Measurements from ENCODE around the gene NXPE2.

Gene NXPE2

GRCh38 chr11:114683007-114683406, 4.7 kb downstream of the NXPE2 start:
- H3K9me3 ChIP-seq (ENCODE audit: control insufficient read depth, low read length) = peaks cover 10% of the 10 kb centered on the region
- H3K27me3 ChIP-seq (replicated peaks; ENCODE audit: control insufficient read depth, insufficient read depth, low read length) = no peaks in the 10 kb centered on the region
- no peaks in the 10 kb centered on the region for H3K36me3 ChIP-seq (ENCODE audit: control insufficient read depth, insufficient read depth, low read length, severe bottlenecking)
- H3K4me3 ChIP-seq (ENCODE audit: low read length) = no peak overlapping the region
- no peak for DNase-seq (ENCODE audit: low read depth)
- H3K9ac ChIP-seq (ENCODE audit: low read length) = no peak overlapping the region
- H3K4me1 ChIP-seq (ENCODE audit: control insufficient read depth, insufficient read depth, low read length) = no peaks in the 10 kb centered on the region

- Histone ChIP-seq H3K27me3 (replicated peaks; ENCODE audit: control insufficient read depth, insufficient read depth, low read length) (no peaks in the 10 kb centered on the region), H3K9ac (ENCODE audit: low read length) (no peak overlapping the region), H3K36me3 (ENCODE audit: control insufficient read depth, insufficient read depth, low read length, severe bottlenecking) (no peaks in the 10 kb centered on the region), H3K4me1 (ENCODE audit: control insufficient read depth, insufficient read depth, low read length) (no peaks in the 10 kb centered on the region), H3K9me3 (ENCODE audit: control insufficient read depth, low read length) (peaks cover 10% of the 10 kb centered on the region), H3K4me3 (ENCODE audit: low read length) (no peak overlapping the region)
- no peak for DNase-seq (ENCODE audit: low read depth)
Observed at GRCh38 chr11:114684636-114685035, 6.3 kb downstream of the NXPE2 start.

- Histone ChIP-seq H3K4me3 (ENCODE audit: low read length) (no peak overlapping the region), H3K9ac (ENCODE audit: low read length) (no peak overlapping the region), H3K4me1 (ENCODE audit: control insufficient read depth, insufficient read depth, low read length) (no peaks in the 10 kb centered on the region), H3K36me3 (ENCODE audit: control insufficient read depth, insufficient read depth, low read length, severe bottlenecking) (no peaks in the 10 kb centered on the region), H3K9me3 (ENCODE audit: control insufficient read depth, low read length) (peaks cover 10% of the 10 kb centered on the region), H3K27me3 (replicated peaks; ENCODE audit: control insufficient read depth, insufficient read depth, low read length) (no peaks in the 10 kb centered on the region)
- DNase-seq (ENCODE audit: low read depth) = no peak
Observed at GRCh38 chr11:114685097-114685496, 6.8 kb downstream of the NXPE2 start.

GRCh38 chr11:114705280-114706024, 27.1 kb downstream of the NXPE2 start:
- Histone ChIP-seq H3K4me1 (ENCODE audit: control insufficient read depth, insufficient read depth, low read length) (no peaks in the 10 kb centered on the region), H3K36me3 (ENCODE audit: control insufficient read depth, insufficient read depth, low read length, severe bottlenecking) (no peaks in the 10 kb centered on the region), H3K4me3 (ENCODE audit: low read length) (no peak overlapping the region), H3K9me3 (ENCODE audit: control insufficient read depth, low read length) (peaks cover 2% of the 10 kb centered on the region), H3K27me3 (replicated peaks; ENCODE audit: control insufficient read depth, insufficient read depth, low read length) (no peaks in the 10 kb centered on the region), H3K9ac (ENCODE audit: low read length) (no peak overlapping the region)
- DNase-seq (ENCODE audit: low read depth) = no peak

GRCh38 chr11:114709960-114710359, 31.6 kb downstream of the NXPE2 start:
- Histone ChIP-seq H3K9ac (ENCODE audit: low read length) (no peak overlapping the region), H3K27me3 (replicated peaks; ENCODE audit: control insufficient read depth, insufficient read depth, low read length) (no peaks in the 10 kb centered on the region), H3K4me3 (ENCODE audit: low read length) (no peak overlapping the region), H3K4me1 (ENCODE audit: control insufficient read depth, insufficient read depth, low read length) (no peaks in the 10 kb centered on the region), H3K36me3 (ENCODE audit: control insufficient read depth, insufficient read depth, low read length, severe bottlenecking) (no peaks in the 10 kb centered on the region), H3K9me3 (ENCODE audit: control insufficient read depth, low read length) (peaks cover 12% of the 10 kb centered on the region)
- DNase-seq (ENCODE audit: low read depth) = no peak

GRCh38 chr11:114713756-114714155, 35.4 kb downstream of the NXPE2 start:
- no peaks in the 10 kb centered on the region for H3K4me1 ChIP-seq (ENCODE audit: control insufficient read depth, insufficient read depth, low read length)
- H3K4me3 ChIP-seq (ENCODE audit: low read length) = no peak overlapping the region
- no peak overlapping the region for H3K9ac ChIP-seq (ENCODE audit: low read length)
- no peaks in the 10 kb centered on the region for H3K36me3 ChIP-seq (ENCODE audit: control insufficient read depth, insufficient read depth, low read length, severe bottlenecking)
- DNase-seq (ENCODE audit: low read depth) = no peak
- H3K27me3 ChIP-seq (replicated peaks; ENCODE audit: control insufficient read depth, insufficient read depth, low read length) = no peaks in the 10 kb centered on the region
- H3K9me3 ChIP-seq (ENCODE audit: control insufficient read depth, low read length) = peaks cover 12% of the 10 kb centered on the region

- H3K4me1 ChIP-seq (ENCODE audit: control insufficient read depth, insufficient read depth, low read length) = no peaks in the 10 kb centered on the region
- no peaks in the 10 kb centered on the region for H3K27me3 ChIP-seq (replicated peaks; ENCODE audit: control insufficient read depth, insufficient read depth, low read length)
Observed at GRCh38 chr11:114719562-114719961, 41.2 kb downstream of the NXPE2 start.

GRCh38 chr11:114724916-114725524, 46.7 kb downstream of the NXPE2 start:
- H3K4me1 ChIP-seq (ENCODE audit: control insufficient read depth, insufficient read depth, low read length) = no peaks in the 10 kb centered on the region
- no peak overlapping the region for H3K9ac ChIP-seq (ENCODE audit: low read length)
- peaks cover 3% of the 10 kb centered on the region for H3K9me3 ChIP-seq (ENCODE audit: control insufficient read depth, low read length)
- no peaks in the 10 kb centered on the region for H3K27me3 ChIP-seq (replicated peaks; ENCODE audit: control insufficient read depth, insufficient read depth, low read length)
- no peaks in the 10 kb centered on the region for H3K36me3 ChIP-seq (ENCODE audit: control insufficient read depth, insufficient read depth, low read length, severe bottlenecking)
- no peak for DNase-seq (ENCODE audit: low read depth)
- H3K4me3 ChIP-seq (ENCODE audit: low read length) = no peak overlapping the region

More at GRCh38 chr11:114719562-114719961, 41.2 kb downstream of the NXPE2 start:
- H3K4me3 ChIP-seq (ENCODE audit: low read length) = no peak overlapping the region
- no peak for DNase-seq (ENCODE audit: low read depth)
- no peaks in the 10 kb centered on the region for H3K36me3 ChIP-seq (ENCODE audit: control insufficient read depth, insufficient read depth, low read length, severe bottlenecking)
- H3K9me3 ChIP-seq (ENCODE audit: control insufficient read depth, low read length) = no peaks in the 10 kb centered on the region
- H3K9ac ChIP-seq (ENCODE audit: low read length) = no peak overlapping the region

- H3K27me3 ChIP-seq (replicated peaks; ENCODE audit: control insufficient read depth, insufficient read depth, low read length) = no peaks in the 10 kb centered on the region
Observed at GRCh38 chr11:114725623-114726022, 47.3 kb downstream of the NXPE2 start.

GRCh38 chr11:114736806-114737205, 58.5 kb downstream of the NXPE2 start:
- no peak for DNase-seq (ENCODE audit: low read depth)
- Histone ChIP-seq H3K4me3 (ENCODE audit: low read length) (no peak overlapping the region), H3K27me3 (replicated peaks; ENCODE audit: control insufficient read depth, insufficient read depth, low read length) (no peaks in the 10 kb centered on the region), H3K9me3 (ENCODE audit: control insufficient read depth, low read length) (peaks cover 10% of the 10 kb centered on the region), H3K4me1 (ENCODE audit: control insufficient read depth, insufficient read depth, low read length) (no peaks in the 10 kb centered on the region), H3K36me3 (ENCODE audit: control insufficient read depth, insufficient read depth, low read length, severe bottlenecking) (no peaks in the 10 kb centered on the region), H3K9ac (ENCODE audit: low read length) (no peak overlapping the region)

More at GRCh38 chr11:114725623-114726022, 47.3 kb downstream of the NXPE2 start:
- no peak for DNase-seq (ENCODE audit: low read depth)
- Histone ChIP-seq H3K4me1 (ENCODE audit: control insufficient read depth, insufficient read depth, low read length) (no peaks in the 10 kb centered on the region), H3K9ac (ENCODE audit: low read length) (no peak overlapping the region), H3K9me3 (ENCODE audit: control insufficient read depth, low read length) (peaks cover 3% of the 10 kb centered on the region), H3K4me3 (ENCODE audit: low read length) (no peak overlapping the region), H3K36me3 (ENCODE audit: control insufficient read depth, insufficient read depth, low read length, severe bottlenecking) (no peaks in the 10 kb centered on the region)

GRCh38 chr11:114738954-114739353, 60.6 kb downstream of the NXPE2 start:
- Histone ChIP-seq H3K27me3 (replicated peaks; ENCODE audit: control insufficient read depth, insufficient read depth, low read length) (no peaks in the 10 kb centered on the region), H3K4me1 (ENCODE audit: control insufficient read depth, insufficient read depth, low read length) (no peaks in the 10 kb centered on the region), H3K36me3 (ENCODE audit: control insufficient read depth, insufficient read depth, low read length, severe bottlenecking) (no peaks in the 10 kb centered on the region), H3K9me3 (ENCODE audit: control insufficient read depth, low read length) (peaks cover 11% of the 10 kb centered on the region), H3K9ac (ENCODE audit: low read length) (no peak overlapping the region), H3K4me3 (ENCODE audit: low read length) (no peak overlapping the region)
- DNase-seq (ENCODE audit: low read depth) = peak; percentile 31

All from adipocyte (in vitro differentiated cells).